NCI-H1694 (cell line): ENCODE data around the gene TTC21A.

ENCODE experiments used
- DNase-seq: peaks from one replicate; lab custom pipeline; 2025; lab: John Stamatoyannopoulos, UW

The TTC21A gene

DNA sequence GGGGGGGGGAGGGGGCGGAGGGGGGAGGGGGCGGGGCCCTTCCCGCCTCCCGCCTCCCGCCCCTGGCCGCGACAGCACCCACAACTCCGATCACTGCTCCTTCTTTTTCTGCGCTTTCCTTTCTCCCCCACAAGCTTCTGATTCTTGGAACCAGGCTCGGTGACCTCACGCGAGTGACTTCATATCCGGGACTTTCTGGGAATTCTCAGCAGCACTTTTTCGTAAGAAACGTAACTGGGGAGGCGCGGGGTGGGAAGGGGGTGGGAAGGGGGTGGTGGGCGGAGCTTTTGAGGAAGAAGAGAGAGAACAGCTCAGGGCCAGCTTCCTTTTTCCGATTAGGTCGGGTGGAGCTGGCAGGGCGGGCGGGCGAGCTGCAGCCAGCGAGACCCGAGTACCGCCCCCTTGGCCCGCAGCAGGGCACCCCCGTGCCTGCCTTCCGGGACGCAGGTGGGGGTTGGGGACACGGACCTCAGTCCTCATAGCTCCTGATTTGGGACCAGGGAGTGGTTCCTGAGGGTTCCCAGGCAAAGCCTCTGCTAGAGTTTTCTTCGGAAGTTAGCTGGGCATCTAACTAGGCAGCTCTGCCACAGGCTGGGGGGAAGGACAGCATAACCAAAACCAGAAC is 70.3 kb downstream of the TTC21A start:
- DNase-seq: no peak

DNA sequence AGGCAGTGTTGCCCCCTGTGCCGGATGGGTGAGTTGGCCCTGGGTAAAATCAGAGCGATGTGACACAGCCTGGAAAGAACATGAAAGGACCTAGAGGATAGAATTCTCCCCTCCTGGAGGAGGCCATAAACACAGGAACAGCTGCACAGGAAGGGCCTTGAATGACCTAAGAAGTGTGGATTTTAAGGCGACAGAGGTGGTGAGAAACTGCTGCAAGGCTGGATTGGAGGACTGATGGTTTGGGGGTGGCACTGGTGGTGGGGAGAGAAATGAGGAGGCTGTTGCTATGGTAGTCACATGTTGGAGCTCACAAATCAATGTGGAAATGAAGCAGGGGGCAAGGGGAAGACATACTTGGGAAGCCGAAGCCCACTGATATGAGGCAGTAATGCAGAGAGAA is 71.1 kb downstream of the TTC21A start:
- no peak for DNase-seq

DNA sequence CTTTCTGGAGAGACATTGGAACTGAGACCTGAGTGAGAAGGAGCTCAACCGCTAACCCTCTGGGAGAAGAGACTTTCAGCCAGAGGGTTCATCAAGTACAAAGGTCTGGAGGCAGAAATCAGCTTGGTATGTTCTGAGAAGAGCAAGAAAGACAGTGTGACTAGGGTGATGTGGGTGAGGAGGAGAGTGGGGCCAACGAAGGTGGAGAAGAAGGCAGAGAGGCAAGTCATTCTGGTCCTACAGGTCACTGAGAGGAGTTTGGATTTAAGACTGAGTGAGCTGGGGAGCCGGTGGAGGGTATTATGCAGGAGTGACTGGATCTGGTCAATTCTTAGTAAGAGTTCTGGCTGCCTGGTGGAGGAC is 72.7 kb downstream of the TTC21A start:
- no peak for DNase-seq

DNA sequence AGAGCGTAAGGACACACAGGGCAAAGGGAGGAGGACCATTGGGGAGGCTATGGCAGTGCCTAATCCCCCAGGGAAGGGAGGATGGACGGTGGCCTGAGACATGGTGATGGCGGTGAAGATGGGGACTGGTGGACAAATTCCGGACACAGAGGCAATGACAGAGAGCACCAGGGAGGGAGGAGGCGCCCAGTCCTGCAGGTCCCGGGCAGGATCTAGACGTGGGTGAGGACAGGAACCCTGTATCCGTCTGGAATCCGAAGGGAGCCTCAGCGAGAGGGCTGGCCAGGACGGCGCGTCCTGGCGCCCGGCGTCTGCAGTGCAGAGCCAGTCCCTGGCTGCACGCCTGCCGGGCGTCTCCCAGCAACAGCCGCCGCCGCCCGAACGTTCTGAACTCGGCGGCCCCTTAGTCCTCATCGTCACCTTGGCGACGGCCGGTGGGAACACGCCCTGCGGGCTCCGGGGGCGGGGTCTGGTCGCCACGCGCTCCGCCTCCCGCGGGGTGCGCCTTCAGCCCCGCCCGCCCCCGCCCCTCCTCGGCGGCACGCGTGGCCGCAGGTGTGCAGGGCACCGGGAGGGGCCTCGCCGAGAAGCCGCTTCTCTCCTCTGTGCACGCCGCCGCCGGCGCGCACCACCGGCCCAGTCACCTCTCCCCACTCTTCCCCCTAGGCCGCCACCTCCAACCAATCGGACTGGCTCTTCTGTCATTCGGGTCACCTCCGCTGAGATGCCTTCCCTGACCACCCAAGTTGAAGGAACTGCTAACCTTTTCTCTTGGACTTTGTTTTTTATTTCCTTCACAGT is 73.3 kb downstream of the TTC21A start:
- DNase-seq: no peak

DNA sequence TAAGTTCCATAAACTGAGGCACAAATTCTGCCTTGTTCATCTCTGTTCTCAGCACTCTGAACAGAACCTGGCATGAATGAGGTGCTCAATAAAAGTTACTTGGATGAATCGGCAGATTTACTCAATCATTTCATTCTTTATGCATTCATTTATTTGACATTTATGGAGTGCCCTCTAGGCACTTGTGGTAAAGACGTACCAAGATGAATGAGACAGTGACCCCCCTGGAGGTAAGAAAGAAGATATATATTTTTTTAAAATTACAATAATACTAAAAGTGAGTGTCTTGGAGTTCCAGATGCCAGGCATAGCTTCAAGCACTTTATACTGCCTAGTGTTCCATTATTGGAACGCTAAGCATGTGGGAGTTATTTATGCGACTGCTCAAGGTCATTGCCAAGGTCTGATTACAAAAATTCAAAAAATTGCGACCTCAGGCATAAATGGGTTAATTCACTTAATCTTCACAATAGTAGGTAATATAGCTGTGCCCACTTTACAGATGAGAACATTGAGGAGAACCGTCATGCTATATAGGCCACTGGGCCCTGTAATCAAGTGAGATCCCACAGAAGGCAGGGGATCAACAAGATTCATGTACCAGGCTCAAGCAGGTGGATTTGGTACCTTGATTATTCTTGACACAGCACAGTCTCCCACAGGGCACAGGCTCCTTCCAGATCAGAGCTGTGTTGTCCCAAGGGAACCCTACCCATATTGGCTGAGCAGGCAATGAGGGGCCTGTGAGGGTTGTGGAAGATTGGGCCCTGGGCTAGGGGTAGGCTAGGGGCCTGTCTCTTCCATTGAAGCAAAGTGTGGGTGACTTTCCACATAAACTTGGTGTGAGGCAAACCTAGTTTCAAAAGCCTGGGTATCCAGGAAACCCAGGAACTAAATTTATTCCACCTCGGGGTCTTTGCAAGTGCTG is 74.2 kb downstream of the TTC21A start:
- no peak for DNase-seq

DNA sequence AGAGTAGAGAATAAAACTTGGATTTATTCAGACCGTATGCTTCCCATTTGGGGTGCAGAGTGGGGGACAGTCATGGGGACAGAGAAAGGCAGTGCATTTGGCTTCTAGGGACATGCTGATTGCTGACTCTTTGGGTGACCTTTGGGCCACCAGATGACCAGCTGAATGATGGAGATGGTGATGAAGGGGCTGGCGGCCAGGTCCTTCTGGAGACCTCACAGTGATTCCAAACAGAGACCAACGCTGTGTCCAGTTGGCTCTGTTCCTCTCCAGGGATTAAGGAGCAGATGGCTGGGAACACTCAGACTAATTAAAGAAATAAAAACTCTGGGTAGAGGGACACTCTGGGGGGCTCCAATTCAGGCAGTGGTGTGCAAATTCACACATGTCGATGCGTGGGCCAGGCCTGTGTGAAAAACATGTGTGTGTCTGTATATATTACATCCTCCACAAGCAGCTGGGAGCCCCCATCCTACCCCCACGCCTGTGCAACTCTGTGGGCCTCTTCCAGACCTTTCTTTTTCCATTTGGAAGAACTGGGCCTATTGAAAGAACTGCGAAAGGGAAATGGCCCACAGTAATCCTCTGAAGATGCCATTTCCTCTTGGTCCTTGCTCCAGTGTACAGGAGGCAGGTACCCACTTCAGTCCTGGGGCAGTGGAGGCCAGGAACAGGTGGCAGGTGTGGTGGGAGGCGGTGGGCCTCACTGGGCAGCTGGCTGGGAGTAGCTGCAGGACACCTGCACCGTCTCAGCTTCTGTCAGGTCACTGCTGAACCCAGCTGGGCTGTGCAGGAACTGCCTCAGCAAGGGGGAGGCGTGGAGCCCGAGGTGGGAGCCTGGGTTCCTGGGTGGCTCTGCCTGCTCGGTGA is 76.0 kb downstream of the TTC21A start:
- DNase-seq: no peak

DNA sequence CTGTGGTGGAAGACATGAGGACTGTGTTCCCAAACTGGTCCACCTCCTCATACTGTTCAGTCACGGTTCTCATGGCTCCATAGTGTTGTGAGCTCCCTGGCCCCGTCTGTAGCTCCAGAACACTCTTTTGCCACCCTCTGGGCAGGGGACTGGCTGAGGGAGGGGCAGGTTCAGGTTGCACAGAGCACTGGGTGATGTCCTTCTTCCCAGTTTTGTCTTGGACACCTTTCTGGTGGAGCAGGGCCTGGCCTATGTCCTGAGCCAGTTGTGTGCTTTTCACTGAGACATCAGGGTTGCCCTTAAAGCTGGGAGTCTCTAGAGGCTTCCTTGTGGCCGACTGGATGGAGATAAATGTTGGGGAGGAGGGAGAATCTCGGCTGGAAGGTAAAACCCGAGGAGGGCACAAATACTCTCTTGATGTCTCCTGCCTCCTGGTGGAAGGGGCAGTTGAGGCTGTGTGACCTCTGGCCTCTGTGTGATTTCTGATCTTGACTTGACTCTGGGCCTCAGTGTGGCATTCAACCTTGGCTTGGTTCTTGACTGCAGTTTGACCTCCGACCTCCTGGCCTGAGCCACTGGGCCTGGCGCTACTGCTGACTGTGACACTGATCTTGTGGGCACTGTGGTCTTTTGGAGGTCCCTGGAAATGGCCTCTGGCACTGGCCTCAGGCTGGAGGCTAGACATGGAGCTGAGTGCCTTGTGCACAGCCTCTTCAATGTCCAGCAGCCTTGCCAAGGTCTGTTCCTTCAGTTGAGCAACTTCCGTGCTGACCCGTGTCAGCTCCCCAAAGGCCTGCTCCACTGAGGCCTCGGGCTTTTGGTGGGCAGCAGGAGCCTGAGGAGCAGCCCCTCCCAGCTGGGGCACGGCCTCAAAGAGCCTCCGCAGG is 76.8 kb downstream of the TTC21A start:
- no peak for DNase-seq

DNA sequence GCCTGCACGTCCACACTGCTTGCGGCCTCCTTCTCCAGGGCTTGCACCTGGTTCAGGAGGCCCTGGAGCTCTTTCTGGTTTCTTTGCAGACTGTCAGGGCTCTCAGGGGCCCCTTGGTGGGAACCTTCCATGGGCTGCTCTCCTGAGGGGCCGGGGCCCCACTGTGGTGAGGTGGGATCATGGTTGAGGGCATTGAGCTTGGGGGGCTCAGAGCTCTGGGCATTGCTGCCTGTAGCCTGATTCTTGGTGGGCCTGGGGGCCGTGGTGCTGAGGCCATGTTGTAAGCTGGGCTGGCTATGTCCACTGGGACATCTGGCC is 77.4 kb downstream of the TTC21A start:
- no peak for DNase-seq

DNA sequence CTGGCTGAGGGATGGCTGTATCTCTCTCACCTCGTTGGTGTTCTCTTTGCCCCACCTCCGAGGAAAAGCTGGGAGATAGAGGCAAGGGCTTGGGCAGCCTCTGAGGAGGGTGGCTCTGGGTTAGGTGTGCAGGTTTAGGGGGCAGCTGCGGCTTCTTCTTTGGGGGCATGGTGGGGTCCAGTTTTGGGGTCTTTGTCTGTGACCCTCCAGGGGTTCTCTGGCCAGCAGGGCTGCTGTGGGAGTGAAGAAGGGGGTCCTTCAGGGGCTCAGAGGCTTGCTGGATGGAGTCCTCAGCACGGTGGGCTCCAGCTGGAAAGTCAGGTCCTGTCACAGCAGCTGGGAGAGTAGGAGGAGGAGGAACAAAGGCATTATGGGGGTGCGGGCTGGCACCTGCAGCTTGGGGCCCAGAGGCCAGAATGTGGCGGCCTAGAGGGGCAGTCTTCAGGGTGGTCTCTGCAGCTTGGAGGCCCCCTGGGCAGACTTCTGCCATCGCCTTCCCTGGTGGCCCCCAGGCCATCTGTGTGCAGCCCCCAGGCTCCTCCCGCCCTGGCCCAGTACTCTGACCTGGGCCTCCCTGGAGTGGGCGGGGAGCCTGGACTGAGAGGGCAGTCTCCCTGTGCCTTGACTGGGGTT is 78.0 kb downstream of the TTC21A start:
- DNase-seq: no peak

DNA sequence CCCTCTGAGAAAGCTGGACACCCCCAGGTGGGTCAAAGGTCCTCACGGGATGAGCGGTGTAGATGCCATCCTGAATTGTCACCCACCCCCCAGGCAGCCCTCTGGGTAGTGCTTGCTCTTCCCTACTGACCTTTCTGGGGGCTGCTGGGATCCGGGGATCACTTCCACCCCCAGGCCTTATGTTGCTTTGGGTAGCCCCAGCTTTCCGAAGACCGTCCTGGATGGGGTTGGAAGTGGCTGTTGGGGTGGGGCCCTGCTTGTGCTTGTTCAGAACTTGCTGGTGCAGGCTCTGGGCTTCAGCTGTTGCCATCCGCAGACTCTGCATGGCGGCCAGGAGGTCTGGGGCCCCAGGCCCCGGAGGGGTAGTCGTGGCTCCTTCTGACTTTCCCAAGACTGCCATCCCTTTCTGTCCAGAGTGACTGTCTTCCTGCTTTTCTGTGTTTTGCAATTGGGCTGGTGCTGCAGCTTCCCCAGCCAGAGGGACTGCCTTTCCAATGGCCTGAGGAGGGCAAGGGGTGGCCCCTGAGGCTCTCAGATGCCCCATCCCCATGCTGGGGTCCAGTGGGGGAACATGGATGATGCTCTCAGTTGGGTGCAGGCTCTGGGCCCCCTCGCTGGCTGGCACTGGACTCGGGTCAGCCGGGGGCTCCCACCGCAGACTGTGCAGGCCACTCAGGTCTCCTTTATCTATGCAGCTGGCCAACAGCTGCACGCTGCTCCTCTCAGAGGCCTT is 78.6 kb downstream of the TTC21A start:
- DNase-seq: no peak

DNA sequence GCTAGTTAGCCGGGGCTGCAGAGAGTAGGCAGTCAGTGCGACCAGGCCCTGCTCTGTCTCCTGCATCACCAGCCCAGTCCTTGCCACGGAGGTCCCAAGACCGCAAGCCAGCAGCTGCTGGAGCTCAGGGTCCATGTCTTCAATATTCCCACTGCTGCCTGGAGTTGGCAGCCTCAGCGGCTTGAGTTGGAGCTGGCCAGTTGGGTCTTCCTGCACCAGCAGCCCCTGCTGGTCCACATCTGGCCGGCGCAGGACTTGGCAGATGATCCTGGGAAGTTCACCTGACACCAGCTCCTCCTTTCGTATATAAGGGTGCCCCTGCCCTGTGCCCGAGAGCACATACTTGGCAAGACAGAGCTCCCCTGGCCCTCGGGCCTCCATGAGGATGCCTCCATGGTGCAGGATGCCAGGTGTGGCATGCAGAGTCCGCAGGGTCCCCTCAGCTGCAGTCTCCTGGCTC is 79.2 kb downstream of the TTC21A start:
- no peak for DNase-seq

DNA sequence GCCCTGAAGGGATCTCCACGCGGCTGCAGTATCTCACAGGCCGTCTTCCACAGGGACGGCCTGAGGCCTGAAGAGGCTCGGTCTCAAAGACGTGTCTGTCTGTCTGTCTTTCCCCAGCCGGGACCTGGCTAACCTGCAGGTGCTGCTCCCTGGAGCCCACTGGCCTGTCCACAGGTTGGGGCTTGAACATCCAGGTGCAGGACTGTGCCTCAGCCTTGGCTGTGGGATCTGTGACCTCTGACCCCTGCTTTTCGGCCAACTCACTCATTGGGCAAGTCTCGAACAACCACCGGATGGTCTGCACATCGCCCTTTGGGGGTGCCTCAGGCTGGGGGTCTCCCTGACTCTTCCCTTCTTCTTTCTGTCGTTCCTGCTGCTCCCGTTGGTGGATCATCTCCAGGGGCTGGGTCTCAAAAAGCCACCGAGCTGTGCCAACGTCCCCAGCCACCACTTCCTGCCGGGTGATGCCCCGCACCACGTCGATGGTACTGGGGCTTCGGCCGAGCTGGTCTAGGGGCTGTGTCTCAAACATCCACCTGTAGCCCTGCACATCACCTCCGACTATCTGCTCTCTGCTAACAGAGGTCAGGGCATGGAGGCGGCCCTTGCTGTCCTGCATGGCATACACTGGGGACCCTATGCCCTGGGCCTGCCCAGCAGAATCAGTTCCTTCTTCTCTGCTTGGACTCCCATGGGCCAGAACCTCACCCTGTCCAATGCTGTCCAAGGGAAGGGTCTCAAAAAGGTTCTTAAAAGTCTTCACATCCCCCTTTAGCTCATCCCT is 80.1 kb downstream of the TTC21A start:
- no peak for DNase-seq
